K562 (cell line): ENCODE measurements around the gene CD72. TPM values are rescaled to one million over a fixed set of nuclear protein-coding genes. Genes with fewer than 3 reads are reported as not detected.
A peak's percentile ranks its signal among the peaks of the same experiment; 100 is the strongest.

Experiments
- ARID2 ChIP-seq: fragments of 450-650 bp; IDR thresholded peaks from 2 replicates; pipeline ENCODE4 v1.6.1; 2017; ENCODE audit warnings: antibody characterized with exemption, mild to moderate bottlenecking
- CBFA2T3 ChIP-seq: fragments of 450-650 bp; IDR thresholded peaks from 2 replicates; pipeline ENCODE4 v1.6.1; 2017
- ELF1 ChIP-seq: fragments of 200-800 bp; sonication (Bioruptor generic); IDR thresholded peaks from 2 replicates; pipeline ENCODE4 v1.6.1; 2016; ENCODE audit warnings: missing genetic modification characterization, missing compliant biosample characterization
- EWSR1 ChIP-seq: fragments of 450-650 bp; IDR thresholded peaks from 2 replicates; pipeline ENCODE4 v1.6.1; 2018; ENCODE audit warnings: borderline replicate concordance, mild to moderate bottlenecking, low read depth, moderate library complexity; ENCODE audit not compliant: partially characterized antibody
- GABPA ChIP-seq: fragments of 200-800 bp; sonication (Bioruptor generic); conservative IDR thresholded peaks from 2 replicates; pipeline ENCODE4 v1.6.1; 2016; ENCODE audit warnings: low read depth, missing genetic modification characterization, missing compliant biosample characterization
- ILK ChIP-seq: fragments of 450-650 bp; IDR thresholded peaks from 2 replicates; pipeline ENCODE4 v1.6.1; 2016; ENCODE audit warnings: missing genetic modification characterization, low read depth, mild to moderate bottlenecking, missing compliant biosample characterization, moderate library complexity, borderline replicate concordance
- MAFF ChIP-seq: IDR thresholded peaks from 2 replicates; pipeline ENCODE4 v1.6.1; 2012; ENCODE audit warnings: low read length, improper control_type of control experiment
- MAFK ChIP-seq: IDR thresholded peaks from 2 replicates; pipeline ENCODE4 v1.6.1; 2011; ENCODE audit warnings: low read length, improper control_type of control experiment
- NBN ChIP-seq: fragments of 450-650 bp; IDR thresholded peaks from 2 replicates; pipeline ENCODE4 v1.6.1; 2016; ENCODE audit warnings: low read depth, mild to moderate bottlenecking
- NRF1 ChIP-seq, 2 experiments: fragments of 450-650 bp; IDR thresholded peaks in 1 of 2; conservative IDR thresholded peaks in 1 of 2; 2 replicates each; pipeline ENCODE4 v1.6.1; 2014; ENCODE audit warnings: mild to moderate bottlenecking in 2 of 2
- POU5F1 ChIP-seq: fragments of 150-350 bp; IDR thresholded peaks from 2 replicates; pipeline ENCODE4 v1.6.1; 2014; ENCODE audit warnings: borderline replicate concordance, low read length, low read depth, mild to moderate bottlenecking; ENCODE audit not compliant: partially characterized antibody
- RBM17 ChIP-seq: fragments of 200-400 bp; formaldehyde crosslinking; IDR thresholded peaks from 2 replicates; pipeline ENCODE4 v1.6.1; 2017; ENCODE audit warnings: low read depth, mild to moderate bottlenecking, low read length, borderline replicate concordance
- RBM39 ChIP-seq: fragments of 200-400 bp; formaldehyde crosslinking; optimal IDR thresholded peaks from 2 replicates; pipeline ENCODE3; 2018; ENCODE audit warnings: low read depth, low read length
- SNRNP70 ChIP-seq: fragments of 200-400 bp; formaldehyde crosslinking; optimal IDR thresholded peaks from 2 replicates; pipeline ENCODE3; 2017; ENCODE audit warnings: low read depth, low read length
- ZBTB7A ChIP-seq: IDR thresholded peaks from 2 replicates; pipeline ENCODE4 v1.6.1; 2011; ENCODE audit warnings: low read depth, mild to moderate bottlenecking, low read length, moderate library complexity, borderline replicate concordance; ENCODE audit not compliant: control insufficient read depth
- ZFX ChIP-seq: sonication (generic); formaldehyde crosslinking; IDR thresholded peaks from 2 replicates; pipeline ENCODE4 v1.8.0; 2022; ENCODE audit warnings: mild to moderate bottlenecking, missing genetic modification reagents, moderate library complexity
- ZNF224 ChIP-seq: sonication (generic); formaldehyde crosslinking; IDR thresholded peaks from 2 replicates; pipeline ENCODE4 v1.8.0; 2022; ENCODE audit warnings: mild to moderate bottlenecking, missing genetic modification reagents
- ZNF239 ChIP-seq: fragments of 250-450 bp; sonication (Bioruptor Pico); IDR thresholded peaks from 2 replicates; pipeline ENCODE4 v1.4.0; 2020; ENCODE audit warnings: mild to moderate bottlenecking
- ZNF695 ChIP-seq: fragments of 450-650 bp; formaldehyde crosslinking; IDR thresholded peaks from 2 replicates; pipeline ENCODE4 v1.4.0; 2020; ENCODE audit warnings: mild to moderate bottlenecking, moderate library complexity
- polyA plus RNA-seq, 8 experiments: library from polyadenylated mRNA; depleted of rRNA in 4 of 8; stranded (reverse) in 5 of 8; unstranded in 3 of 8; fragments of >200 nt; fragmentation: Nextera tagmentation in 2 of 8; fragmentation: Illumina TruSeq in 1 of 8; extraction: Ambion mirVana in 2 of 8; extraction: Trizol in 1 of 8; gene quantifications; 2 replicates each; pipeline versions ENCODE4 v1.2.1 to v1.2.3, GENCODE V29; 2011 to 2014; ENCODE audit warnings: inconsistent platforms in 1 of 8, missing spikeins in 1 of 8
- total RNA-seq, 7 experiments: library from RNA; depleted of rRNA in 6 of 7; stranded (reverse); fragments of >200 nt in 6 of 7; fragmentation: Illumina TruSeq in 2 of 7; extraction: Trizol in 2 of 7; gene quantifications; 2 replicates each; pipeline versions ENCODE4 v1.2.1 to v1.2.3, GENCODE V29; 2011 to 2021; ENCODE audit warnings: low replicate concordance in 1 of 7
- TF ChIP-seq, protein P1 (sequence below), 2 experiments: fragments of 150-350 bp in 1 of 2; IDR thresholded peaks; 2 replicates each; pipeline ENCODE4 v1.6.1; 2012 to 2016; ENCODE audit warnings: low read depth in 2 of 2, low read length in 2 of 2, mild to moderate bottlenecking in 1 of 2, moderate library complexity in 1 of 2
- TF ChIP-seq, protein P2 (sequence below): fragments of 450-650 bp; formaldehyde crosslinking; IDR thresholded peaks from 2 replicates; pipeline ENCODE4 v1.4.0; 2022; ENCODE audit warnings: missing genetic modification characterization
- TF ChIP-seq, protein P3 (sequence below): fragments of 450-650 bp; formaldehyde crosslinking; IDR thresholded peaks from 2 replicates; pipeline ENCODE4 v1.4.0; 2020; ENCODE audit warnings: mild to moderate bottlenecking, mixed read lengths

The CD72 gene
- total and polyA plus RNA-seq, 9 of the 15 experiments (the other 6 are each of a cell fraction or from before 2014, with no cell fraction given): 0.11 to 0.78 (median 0.27) TPM; not detected in 1

DNA sequence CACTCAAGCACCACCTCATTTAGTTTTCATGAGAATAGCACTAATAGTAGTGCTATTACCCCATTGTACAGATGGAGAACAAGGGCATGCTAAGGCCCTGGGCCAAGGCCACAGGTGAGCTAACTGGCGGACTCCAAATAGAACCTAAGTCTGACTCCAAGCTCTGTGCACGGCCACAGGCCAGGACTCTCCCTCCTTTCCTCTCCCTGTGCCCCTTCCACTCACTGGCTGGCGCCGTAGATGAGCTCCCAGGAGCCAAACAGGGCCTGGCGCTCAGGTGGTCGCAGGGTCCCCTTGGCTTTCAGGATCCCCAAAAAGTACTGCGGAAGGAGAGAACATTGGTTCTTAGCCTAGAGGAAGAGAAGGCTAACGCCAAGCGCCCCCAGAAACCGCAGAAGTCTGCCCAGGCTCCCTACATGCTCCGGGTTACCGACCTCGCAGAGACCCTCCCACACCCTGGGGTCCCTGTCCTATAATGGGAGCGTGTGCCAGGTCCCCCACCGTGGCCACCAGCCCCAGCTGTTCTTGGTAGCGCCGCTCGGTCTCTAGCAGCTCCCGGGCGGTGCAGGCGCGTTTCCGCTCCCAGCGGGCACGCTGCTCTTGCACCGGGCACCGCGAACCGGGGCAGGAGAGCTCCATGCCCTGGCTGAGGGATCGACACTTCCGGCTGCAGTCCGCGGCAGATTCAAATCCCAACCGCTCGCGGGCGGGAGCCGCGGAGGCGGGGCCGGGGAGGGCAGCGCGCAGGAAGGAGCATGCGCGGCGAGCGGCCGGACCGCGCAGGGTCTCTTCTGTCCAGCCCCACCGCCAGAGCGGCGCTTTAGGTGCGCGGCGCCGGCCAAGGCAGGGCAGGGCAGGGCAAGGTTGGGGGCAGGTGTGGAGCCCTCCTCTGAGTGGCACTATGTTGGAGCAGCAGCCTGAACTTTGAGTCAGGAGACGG lies 46.6 kb upstream of the CD72 start, which contains the start of gene ARHGEF39 (continued):
- TF ChIP-seq, protein P1, sequence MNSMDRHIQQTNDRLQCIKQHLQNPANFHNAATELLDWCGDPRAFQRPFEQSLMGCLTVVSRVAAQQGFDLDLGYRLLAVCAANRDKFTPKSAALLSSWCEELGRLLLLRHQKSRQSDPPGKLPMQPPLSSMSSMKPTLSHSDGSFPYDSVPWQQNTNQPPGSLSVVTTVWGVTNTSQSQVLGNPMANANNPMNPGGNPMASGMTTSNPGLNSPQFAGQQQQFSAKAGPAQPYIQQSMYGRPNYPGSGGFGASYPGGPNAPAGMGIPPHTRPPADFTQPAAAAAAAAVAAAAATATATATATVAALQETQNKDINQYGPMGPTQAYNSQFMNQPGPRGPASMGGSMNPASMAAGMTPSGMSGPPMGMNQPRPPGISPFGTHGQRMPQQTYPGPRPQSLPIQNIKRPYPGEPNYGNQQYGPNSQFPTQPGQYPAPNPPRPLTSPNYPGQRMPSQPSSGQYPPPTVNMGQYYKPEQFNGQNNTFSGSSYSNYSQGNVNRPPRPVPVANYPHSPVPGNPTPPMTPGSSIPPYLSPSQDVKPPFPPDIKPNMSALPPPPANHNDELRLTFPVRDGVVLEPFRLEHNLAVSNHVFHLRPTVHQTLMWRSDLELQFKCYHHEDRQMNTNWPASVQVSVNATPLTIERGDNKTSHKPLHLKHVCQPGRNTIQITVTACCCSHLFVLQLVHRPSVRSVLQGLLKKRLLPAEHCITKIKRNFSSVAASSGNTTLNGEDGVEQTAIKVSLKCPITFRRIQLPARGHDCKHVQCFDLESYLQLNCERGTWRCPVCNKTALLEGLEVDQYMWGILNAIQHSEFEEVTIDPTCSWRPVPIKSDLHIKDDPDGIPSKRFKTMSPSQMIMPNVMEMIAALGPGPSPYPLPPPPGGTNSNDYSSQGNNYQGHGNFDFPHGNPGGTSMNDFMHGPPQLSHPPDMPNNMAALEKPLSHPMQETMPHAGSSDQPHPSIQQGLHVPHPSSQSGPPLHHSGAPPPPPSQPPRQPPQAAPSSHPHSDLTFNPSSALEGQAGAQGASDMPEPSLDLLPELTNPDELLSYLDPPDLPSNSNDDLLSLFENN (IDR thresholded peaks at IDR 0.05; ENCODE audit: low read depth in 2 of 2, low read length in 2 of 2): no peak
- no peak for TF ChIP-seq CBFA2T3
- TF ChIP-seq ZNF239: no peak
- TF ChIP-seq ZFX (CRISPR knock-in tag): peak; percentile 52; the same call in 1 of the 2 replicates
- peak; percentile 87 for TF ChIP-seq GABPA
- TF ChIP-seq ZNF224 (CRISPR knock-in tag): no peak
- TF ChIP-seq ZNF695 (CRISPR knock-in tag): no peak
- TF ChIP-seq RBM39: no peak
- peak; percentile 75; the same call in 1 of the 2 replicates for TF ChIP-seq ZBTB7A
- peak; percentile 81 for TF ChIP-seq ELF1 (tag)
- no peak for TF ChIP-seq ARID2
- no peak for TF ChIP-seq MAFK
- no peak for TF ChIP-seq MAFF
- TF ChIP-seq, protein P2, sequence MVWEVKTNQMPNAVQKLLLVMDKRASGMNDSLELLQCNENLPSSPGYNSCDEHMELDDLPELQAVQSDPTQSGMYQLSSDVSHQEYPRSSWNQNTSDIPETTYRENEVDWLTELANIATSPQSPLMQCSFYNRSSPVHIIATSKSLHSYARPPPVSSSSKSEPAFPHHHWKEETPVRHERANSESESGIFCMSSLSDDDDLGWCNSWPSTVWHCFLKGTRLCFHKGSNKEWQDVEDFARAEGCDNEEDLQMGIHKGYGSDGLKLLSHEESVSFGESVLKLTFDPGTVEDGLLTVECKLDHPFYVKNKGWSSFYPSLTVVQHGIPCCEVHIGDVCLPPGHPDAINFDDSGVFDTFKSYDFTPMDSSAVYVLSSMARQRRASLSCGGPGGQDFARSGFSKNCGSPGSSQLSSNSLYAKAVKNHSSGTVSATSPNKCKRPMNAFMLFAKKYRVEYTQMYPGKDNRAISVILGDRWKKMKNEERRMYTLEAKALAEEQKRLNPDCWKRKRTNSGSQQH: no peak
- TF ChIP-seq EWSR1: no peak
- TF ChIP-seq ILK (tag): no peak
- no peak for TF ChIP-seq NBN
- no peak for TF ChIP-seq SNRNP70
- no peak for TF ChIP-seq RBM17
- TF ChIP-seq, protein P3, sequence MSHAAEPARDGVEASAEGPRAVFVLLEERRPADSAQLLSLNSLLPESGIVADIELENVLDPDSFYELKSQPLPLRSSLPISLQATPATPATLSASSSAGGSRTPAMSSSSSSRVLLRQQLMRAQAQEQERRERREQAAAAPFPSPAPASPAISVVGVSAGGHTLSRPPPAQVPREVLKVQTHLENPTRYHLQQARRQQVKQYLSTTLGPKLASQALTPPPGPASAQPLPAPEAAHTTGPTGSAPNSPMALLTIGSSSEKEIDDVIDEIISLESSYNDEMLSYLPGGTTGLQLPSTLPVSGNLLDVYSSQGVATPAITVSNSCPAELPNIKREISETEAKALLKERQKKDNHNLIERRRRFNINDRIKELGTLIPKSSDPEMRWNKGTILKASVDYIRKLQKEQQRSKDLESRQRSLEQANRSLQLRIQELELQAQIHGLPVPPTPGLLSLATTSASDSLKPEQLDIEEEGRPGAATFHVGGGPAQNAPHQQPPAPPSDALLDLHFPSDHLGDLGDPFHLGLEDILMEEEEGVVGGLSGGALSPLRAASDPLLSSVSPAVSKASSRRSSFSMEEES (CRISPR knock-in tag): no peak
- peak; percentile 92 to 94 for TF ChIP-seq NRF1 (conservative IDR thresholded peaks at IDR 0.05 in 1 of 2, IDR thresholded peaks at IDR 0.05 in 1 of 2)
- no peak for TF ChIP-seq POU5F1
